HG03342 (cell line): ENCODE measurements around the gene TTC7B.

ENCODE experiments used
- ATAC-seq: cut with Tn5 transposase; IDR thresholded peaks from one replicate; pipeline ENCODE4 v1.9.1; 2021; ENCODE audit warnings: mild to moderate bottlenecking, moderate library complexity; ENCODE audit not compliant: unreplicated experiment

The TTC7B gene

GRCh38 chr14:90808759-90809529, 7.3 kb downstream of the TTC7B start:
- ATAC-seq, result no peak

- ATAC-seq, result no peak
Observed at GRCh38 chr14:90807060-90807459, 9.2 kb downstream of the TTC7B start.

- no peak for ATAC-seq
Observed at GRCh38 chr14:90805662-90806540, 10.3 kb downstream of the TTC7B start.

GRCh38 chr14:90805084-90805391, 11.2 kb downstream of the TTC7B start:
- ATAC-seq, result no peak

- no peak for ATAC-seq
Observed at GRCh38 chr14:90804292-90805083, 11.7 kb downstream of the TTC7B start.

GRCh38 chr14:90803249-90803648, 13.0 kb downstream of the TTC7B start:
- ATAC-seq, result no peak

- ATAC-seq, result no peak
Observed at GRCh38 chr14:90799420-90799819, 16.8 kb downstream of the TTC7B start.

GRCh38 chr14:90797919-90798318, 18.3 kb downstream of the TTC7B start:
- ATAC-seq, result no peak

GRCh38 chr14:90797451-90797850, 18.8 kb downstream of the TTC7B start:
- ATAC-seq, result no peak

- no peak for ATAC-seq
Observed at GRCh38 chr14:90796329-90796728, 19.9 kb downstream of the TTC7B start.

- no peak for ATAC-seq
Observed at GRCh38 chr14:90795744-90796143, 20.5 kb downstream of the TTC7B start.

- ATAC-seq, result no peak
Observed at GRCh38 chr14:90791486-90791885, 24.7 kb downstream of the TTC7B start.

GRCh38 chr14:90788031-90788430, 28.2 kb downstream of the TTC7B start:
- no peak for ATAC-seq

GRCh38 chr14:90785876-90786450, 30.3 kb downstream of the TTC7B start:
- no peak for ATAC-seq

- ATAC-seq, result no peak
Observed at GRCh38 chr14:90785471-90785870, 30.8 kb downstream of the TTC7B start.

GRCh38 chr14:90784621-90785270, 31.5 kb downstream of the TTC7B start:
- no peak for ATAC-seq

- no peak for ATAC-seq
Observed at GRCh38 chr14:90783344-90783743, 32.9 kb downstream of the TTC7B start.

- ATAC-seq, result no peak
Observed at GRCh38 chr14:90782892-90783291, 33.3 kb downstream of the TTC7B start.

- ATAC-seq, result no peak
Observed at GRCh38 chr14:90781876-90782275, 34.4 kb downstream of the TTC7B start.

GRCh38 chr14:90781344-90781761, 34.9 kb downstream of the TTC7B start:
- no peak for ATAC-seq

GRCh38 chr14:90780519-90780918, 35.7 kb downstream of the TTC7B start:
- ATAC-seq, result no peak
